WERI-Rb-1 (cell line): Measurements from ENCODE around the gene TAF4B.
A peak's percentile ranks its signal among the peaks of the same experiment; 100 is the strongest.

ENCODE experiments used
- DNase-seq: peaks from one replicate; pipeline ENCODE4 v3.0.0-alpha.2; 2020
- H3K27ac ChIP-seq: fragments of 250-450 bp; sonication (Bioruptor Pico); 2 replicates; pipeline ENCODE4 v1.5.1; 2020; ENCODE audit warnings: mild to moderate bottlenecking, moderate library complexity
- H3K27me3 ChIP-seq: fragments of 250-450 bp; sonication (Bioruptor Pico); 2 replicates; pipeline ENCODE4 v1.5.1; 2021; ENCODE audit warnings: mild to moderate bottlenecking, low read depth, moderate library complexity; ENCODE audit not compliant: insufficient read depth, severe bottlenecking
- H3K36me3 ChIP-seq: fragments of 250-450 bp; sonication (Bioruptor Pico); 2 replicates; pipeline ENCODE4 v1.5.1; 2020; ENCODE audit warnings: mild to moderate bottlenecking, moderate library complexity
- H3K4me3 ChIP-seq: 2 replicates; pipeline ENCODE4 v1.5.1; 2011; ENCODE audit warnings: low read depth, mild to moderate bottlenecking, control low read depth, low read length
- H3K9me3 ChIP-seq: fragments of 250-450 bp; sonication (Bioruptor Pico); 2 replicates; pipeline ENCODE4 v1.5.1; 2021; ENCODE audit warnings: mild to moderate bottlenecking, moderate library complexity; ENCODE audit not compliant: severe bottlenecking
- TF ChIP-seq, protein P1 (sequence below): IDR thresholded peaks from 2 replicates; pipeline ENCODE4 v1.5.1; 2011; ENCODE audit warnings: low read depth, mild to moderate bottlenecking, control low read depth, inconsistent platforms, low read length

TAF4B gene

GRCh38 chr18:26383454-26384270 is 157.4 kb downstream of the TAF4B start:
- DNase-seq = no peak
- TF ChIP-seq, protein P1, sequence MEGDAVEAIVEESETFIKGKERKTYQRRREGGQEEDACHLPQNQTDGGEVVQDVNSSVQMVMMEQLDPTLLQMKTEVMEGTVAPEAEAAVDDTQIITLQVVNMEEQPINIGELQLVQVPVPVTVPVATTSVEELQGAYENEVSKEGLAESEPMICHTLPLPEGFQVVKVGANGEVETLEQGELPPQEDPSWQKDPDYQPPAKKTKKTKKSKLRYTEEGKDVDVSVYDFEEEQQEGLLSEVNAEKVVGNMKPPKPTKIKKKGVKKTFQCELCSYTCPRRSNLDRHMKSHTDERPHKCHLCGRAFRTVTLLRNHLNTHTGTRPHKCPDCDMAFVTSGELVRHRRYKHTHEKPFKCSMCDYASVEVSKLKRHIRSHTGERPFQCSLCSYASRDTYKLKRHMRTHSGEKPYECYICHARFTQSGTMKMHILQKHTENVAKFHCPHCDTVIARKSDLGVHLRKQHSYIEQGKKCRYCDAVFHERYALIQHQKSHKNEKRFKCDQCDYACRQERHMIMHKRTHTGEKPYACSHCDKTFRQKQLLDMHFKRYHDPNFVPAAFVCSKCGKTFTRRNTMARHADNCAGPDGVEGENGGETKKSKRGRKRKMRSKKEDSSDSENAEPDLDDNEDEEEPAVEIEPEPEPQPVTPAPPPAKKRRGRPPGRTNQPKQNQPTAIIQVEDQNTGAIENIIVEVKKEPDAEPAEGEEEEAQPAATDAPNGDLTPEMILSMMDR = peak; percentile 65
- Histone ChIP-seq H3K4me3 (no peak overlapping the region), H3K36me3 (no peaks in the 10 kb centered on the region), H3K9me3 (no peaks in the 10 kb centered on the region), H3K27ac (no peak overlapping the region), H3K27me3 (no peaks in the 10 kb centered on the region)

DNA sequence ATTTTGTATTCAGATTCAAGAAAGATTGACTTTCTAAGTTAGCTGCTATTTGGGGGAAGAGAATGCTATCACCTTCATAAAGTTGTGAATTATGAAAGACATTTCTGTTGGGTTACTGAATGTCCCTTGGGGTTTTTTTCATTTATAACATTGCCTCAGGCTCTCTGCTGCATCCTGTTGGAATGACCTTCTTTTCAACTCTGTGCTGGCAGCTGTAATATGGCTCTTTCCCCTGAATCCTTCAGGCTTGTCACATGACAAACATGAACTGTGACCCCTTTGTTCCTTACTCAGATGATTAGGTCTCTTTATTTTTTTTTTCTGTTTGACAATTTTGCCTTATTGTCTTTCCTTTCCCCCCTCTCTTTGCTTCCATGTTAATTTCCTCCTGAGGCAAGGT is 159.8 kb downstream of the TAF4B start:
- no peaks in the 10 kb centered on the region for H3K9me3 ChIP-seq
- no peak overlapping the region for H3K27ac ChIP-seq
- TF ChIP-seq, protein P1 = no peak
- no peak overlapping the region for H3K4me3 ChIP-seq
- no peaks in the 10 kb centered on the region for H3K36me3 ChIP-seq
- no peaks in the 10 kb centered on the region for H3K27me3 ChIP-seq
- no peak for DNase-seq

- no peaks in the 10 kb centered on the region for H3K36me3 ChIP-seq
- no peaks in the 10 kb centered on the region for H3K27me3 ChIP-seq
Observed at GRCh38 chr18:26386441-26386840, 160.2 kb downstream of the TAF4B start.

GRCh38 chr18:26394047-26394654 is 167.9 kb downstream of the TAF4B start:
- TF ChIP-seq, protein P1 = no peak
- no peak for DNase-seq
- Histone ChIP-seq H3K4me3 (no peak overlapping the region), H3K27me3 (no peaks in the 10 kb centered on the region), H3K9me3 (no peaks in the 10 kb centered on the region), H3K27ac (no peak overlapping the region), H3K36me3 (no peaks in the 10 kb centered on the region)

More at GRCh38 chr18:26386441-26386840, 160.2 kb downstream of the TAF4B start:
- DNase-seq = no peak
- no peak overlapping the region for H3K4me3 ChIP-seq
- H3K27ac ChIP-seq = no peak overlapping the region
- TF ChIP-seq, protein P1 = no peak
- no peaks in the 10 kb centered on the region for H3K9me3 ChIP-seq

DNA sequence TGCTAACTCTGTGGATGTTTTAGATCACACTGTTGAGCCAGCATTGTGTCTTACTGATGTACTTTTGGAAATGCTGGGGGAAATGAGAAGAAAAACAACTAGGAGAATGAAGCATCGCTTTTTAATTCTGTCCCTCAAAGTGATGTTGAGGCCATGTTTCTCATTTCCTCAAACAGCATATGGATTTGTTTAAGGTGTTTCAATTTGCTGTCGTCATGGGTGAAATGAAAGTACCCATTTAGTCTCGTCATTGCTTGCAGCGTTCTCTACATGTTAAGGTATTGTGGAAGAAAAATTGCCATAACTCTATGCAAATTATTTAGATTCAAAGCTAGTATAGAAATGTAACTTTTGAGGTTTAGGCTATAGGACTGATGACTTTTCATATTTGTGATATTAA is 170.8 kb downstream of the TAF4B start:
- no peak for DNase-seq
- no peak overlapping the region for H3K27ac ChIP-seq
- TF ChIP-seq, protein P1 = no peak
- H3K27me3 ChIP-seq = no peaks in the 10 kb centered on the region
- no peak overlapping the region for H3K4me3 ChIP-seq
- no peaks in the 10 kb centered on the region for H3K36me3 ChIP-seq
- no peaks in the 10 kb centered on the region for H3K9me3 ChIP-seq
